ENCODE results near the gene USP17L24. TPM values are rescaled to one million over a fixed set of nuclear protein-coding genes. Genes with fewer than 3 reads are reported as not detected.
"Not testable (repeated sequence)": the region's sequence is repeated elsewhere in the genome, so short reads cannot be mapped to it uniquely, and the experiment has no call there.

Gene USP17L24, protein sequence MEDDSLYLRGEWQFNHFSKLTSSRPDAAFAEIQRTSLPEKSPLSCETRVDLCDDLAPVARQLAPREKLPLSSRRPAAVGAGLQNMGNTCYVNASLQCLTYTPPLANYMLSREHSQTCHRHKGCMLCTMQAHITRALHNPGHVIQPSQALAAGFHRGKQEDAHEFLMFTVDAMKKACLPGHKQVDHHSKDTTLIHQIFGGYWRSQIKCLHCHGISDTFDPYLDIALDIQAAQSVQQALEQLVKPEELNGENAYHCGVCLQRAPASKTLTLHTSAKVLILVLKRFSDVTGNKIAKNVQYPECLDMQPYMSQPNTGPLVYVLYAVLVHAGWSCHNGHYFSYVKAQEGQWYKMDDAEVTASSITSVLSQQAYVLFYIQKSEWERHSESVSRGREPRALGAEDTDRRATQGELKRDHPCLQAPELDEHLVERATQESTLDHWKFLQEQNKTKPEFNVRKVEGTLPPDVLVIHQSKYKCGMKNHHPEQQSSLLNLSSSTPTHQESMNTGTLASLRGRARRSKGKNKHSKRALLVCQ
- total RNA-seq = not detected

DNA sequence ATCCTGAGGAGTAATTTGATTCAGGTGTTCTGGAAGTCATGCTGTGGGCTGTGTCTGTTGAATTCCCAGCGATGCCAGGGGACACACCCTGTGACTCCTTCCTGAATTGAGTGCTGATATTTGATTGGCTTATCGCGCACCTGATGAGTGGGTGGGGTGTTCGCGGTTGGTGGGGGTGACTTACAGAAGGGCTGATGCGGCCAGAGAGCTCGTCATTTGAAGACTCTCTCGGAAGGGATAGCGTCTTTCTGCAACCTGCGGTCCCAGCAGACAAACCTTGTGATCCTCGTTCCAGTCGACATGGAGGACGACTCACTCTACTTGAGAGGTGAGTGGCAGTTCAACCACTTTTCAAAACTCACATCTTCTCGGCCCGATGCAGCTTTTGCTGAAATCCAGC is at the start of gene USP17L24:
Gene USP17L24 (plus strand): TSS at position 301 of the 400 bp plus-strand sequence. CDS start 0 bp downstream, at position 301.
- H3K9ac ChIP-seq (ENCODE audit: low read depth in 2 of 2, low read length in 2 of 2); DNase-seq; intact Hi-C loops (cut with DNase I): not testable (repeated sequence)

DNA sequence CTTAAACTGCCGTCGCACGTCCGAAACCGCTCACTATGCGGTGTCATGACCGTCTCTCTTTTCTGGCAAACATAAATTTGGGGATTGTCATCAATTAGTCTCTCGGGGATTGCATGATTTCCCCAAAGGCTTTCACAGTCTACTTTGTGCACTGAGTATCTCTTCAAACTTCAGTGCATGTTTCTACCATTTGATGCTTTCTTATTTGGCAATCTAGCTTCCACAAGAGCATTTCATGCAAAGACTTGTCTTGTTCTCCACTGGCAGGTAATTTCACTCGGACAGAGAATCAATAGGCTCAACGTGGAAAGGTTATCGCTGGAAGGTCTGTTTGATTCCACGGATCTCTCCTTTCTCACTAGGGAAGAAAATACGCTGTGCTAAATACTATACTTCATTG is 774 bp upstream of the USP17L24 start:
- H3K27ac ChIP-seq; H3K4me3 ChIP-seq; DNase-seq; H3K9me3 ChIP-seq; H3K27me3 ChIP-seq; intact Hi-C loops (cut with DNase I); H3K36me3 ChIP-seq; H3K9ac ChIP-seq (ENCODE audit: low read depth in 2 of 2, low read length in 2 of 2); H3K4me1 ChIP-seq: not testable (repeated sequence)

More for the DNA sequence above, at the start of gene USP17L24:
- H3K4me1 ChIP-seq, H3K4me3 ChIP-seq, H3K36me3 ChIP-seq, H3K9me3 ChIP-seq, H3K27me3 ChIP-seq, H3K27ac ChIP-seq: not testable (repeated sequence)

DNA sequence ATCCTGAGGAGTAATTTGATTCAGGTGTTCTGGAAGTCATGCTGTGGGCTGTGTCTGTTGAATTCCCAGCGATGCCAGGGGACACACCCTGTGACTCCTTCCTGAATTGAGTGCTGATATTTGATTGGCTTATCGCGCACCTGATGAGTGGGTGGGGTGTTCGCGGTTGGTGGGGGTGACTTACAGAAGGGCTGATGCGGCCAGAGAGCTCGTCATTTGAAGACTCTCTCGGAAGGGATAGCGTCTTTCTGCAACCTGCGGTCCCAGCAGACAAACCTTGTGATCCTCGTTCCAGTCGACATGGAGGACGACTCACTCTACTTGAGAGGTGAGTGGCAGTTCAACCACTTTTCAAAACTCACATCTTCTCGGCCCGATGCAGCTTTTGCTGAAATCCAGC is 4.6 kb downstream of the USP17L24 start, which contains the start of gene USP17L25:
Gene USP17L25 (plus strand): TSS at position 301 of the 400 bp plus-strand sequence. CDS start 0 bp downstream, at position 301.
- DNase-seq; H3K36me3 ChIP-seq; H3K9me3 ChIP-seq; H3K4me1 ChIP-seq; H3K27ac ChIP-seq; H3K4me3 ChIP-seq; H3K27me3 ChIP-seq; intact Hi-C loops (cut with DNase I); H3K9ac ChIP-seq (ENCODE audit: low read depth in 2 of 2, low read length in 2 of 2): not testable (repeated sequence)

DNA sequence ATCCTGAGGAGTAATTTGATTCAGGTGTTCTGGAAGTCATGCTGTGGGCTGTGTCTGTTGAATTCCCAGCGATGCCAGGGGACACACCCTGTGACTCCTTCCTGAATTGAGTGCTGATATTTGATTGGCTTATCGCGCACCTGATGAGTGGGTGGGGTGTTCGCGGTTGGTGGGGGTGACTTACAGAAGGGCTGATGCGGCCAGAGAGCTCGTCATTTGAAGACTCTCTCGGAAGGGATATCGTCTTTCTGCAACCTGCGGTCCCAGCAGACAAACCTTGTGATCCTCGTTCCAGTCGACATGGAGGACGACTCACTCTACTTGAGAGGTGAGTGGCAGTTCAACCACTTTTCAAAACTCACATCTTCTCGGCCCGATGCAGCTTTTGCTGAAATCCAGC is 9.4 kb downstream of the USP17L24 start, which contains the start of gene USP17L26:
Gene USP17L26 (plus strand): TSS at position 301 of the 400 bp plus-strand sequence. CDS start 0 bp downstream, at position 301.
- H3K9me3 ChIP-seq; intact Hi-C loops (cut with DNase I); H3K27ac ChIP-seq; H3K4me1 ChIP-seq; DNase-seq; H3K4me3 ChIP-seq; H3K9ac ChIP-seq (ENCODE audit: low read depth in 2 of 2, low read length in 2 of 2); H3K27me3 ChIP-seq; H3K36me3 ChIP-seq: not testable (repeated sequence)

DNA sequence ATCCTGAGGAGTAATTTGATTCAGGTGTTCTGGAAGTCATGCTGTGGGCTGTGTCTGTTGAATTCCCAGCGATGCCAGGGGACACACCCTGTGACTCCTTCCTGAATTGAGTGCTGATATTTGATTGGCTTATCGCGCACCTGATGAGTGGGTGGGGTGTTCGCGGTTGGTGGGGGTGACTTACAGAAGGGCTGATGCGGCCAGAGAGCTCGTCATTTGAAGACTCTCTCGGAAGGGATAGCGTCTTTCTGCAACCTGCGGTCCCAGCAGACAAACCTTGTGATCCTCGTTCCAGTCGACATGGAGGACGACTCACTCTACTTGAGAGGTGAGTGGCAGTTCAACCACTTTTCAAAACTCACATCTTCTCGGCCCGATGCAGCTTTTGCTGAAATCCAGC is 14.1 kb downstream of the USP17L24 start, which contains the start of gene USP17L5:
Gene USP17L5 (plus strand): TSS at position 301 of the 400 bp plus-strand sequence. CDS start 0 bp downstream, at position 301.
- H3K9me3 ChIP-seq; H3K9ac ChIP-seq (ENCODE audit: low read depth in 2 of 2, low read length in 2 of 2); intact Hi-C loops (cut with DNase I); DNase-seq; H3K4me1 ChIP-seq; H3K27ac ChIP-seq; H3K27me3 ChIP-seq; H3K4me3 ChIP-seq; H3K36me3 ChIP-seq: not testable (repeated sequence)

DNA sequence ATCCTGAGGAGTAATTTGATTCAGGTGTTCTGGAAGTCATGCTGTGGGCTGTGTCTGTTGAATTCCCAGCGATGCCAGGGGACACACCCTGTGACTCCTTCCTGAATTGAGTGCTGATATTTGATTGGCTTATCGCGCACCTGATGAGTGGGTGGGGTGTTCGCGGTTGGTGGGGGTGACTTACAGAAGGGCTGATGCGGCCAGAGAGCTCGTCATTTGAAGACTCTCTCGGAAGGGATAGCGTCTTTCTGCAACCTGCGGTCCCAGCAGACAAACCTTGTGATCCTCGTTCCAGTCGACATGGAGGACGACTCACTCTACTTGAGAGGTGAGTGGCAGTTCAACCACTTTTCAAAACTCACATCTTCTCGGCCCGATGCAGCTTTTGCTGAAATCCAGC is 18.9 kb downstream of the USP17L24 start, which contains the start of gene USP17L27:
Gene USP17L27 (plus strand): TSS at position 301 of the 400 bp plus-strand sequence. CDS start 0 bp downstream, at position 301.
- intact Hi-C loops (cut with DNase I); H3K27me3 ChIP-seq; H3K4me3 ChIP-seq; H3K4me1 ChIP-seq; DNase-seq; H3K9ac ChIP-seq (ENCODE audit: low read depth in 2 of 2, low read length in 2 of 2); H3K27ac ChIP-seq; H3K9me3 ChIP-seq; H3K36me3 ChIP-seq: not testable (repeated sequence)

DNA sequence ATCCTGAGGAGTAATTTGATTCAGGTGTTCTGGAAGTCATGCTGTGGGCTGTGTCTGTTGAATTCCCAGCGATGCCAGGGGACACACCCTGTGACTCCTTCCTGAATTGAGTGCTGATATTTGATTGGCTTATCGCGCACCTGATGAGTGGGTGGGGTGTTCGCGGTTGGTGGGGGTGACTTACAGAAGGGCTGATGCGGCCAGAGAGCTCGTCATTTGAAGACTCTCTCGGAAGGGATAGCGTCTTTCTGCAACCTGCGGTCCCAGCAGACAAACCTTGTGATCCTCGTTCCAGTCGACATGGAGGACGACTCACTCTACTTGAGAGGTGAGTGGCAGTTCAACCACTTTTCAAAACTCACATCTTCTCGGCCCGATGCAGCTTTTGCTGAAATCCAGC is 23.6 kb downstream of the USP17L24 start, which contains the start of gene USP17L28:
Gene USP17L28 (plus strand): TSS at position 301 of the 400 bp plus-strand sequence. CDS start 0 bp downstream, at position 301.
- H3K4me1 ChIP-seq; H3K27me3 ChIP-seq; DNase-seq; H3K9me3 ChIP-seq; H3K4me3 ChIP-seq; H3K36me3 ChIP-seq; H3K9ac ChIP-seq (ENCODE audit: low read depth in 2 of 2, low read length in 2 of 2); H3K27ac ChIP-seq; intact Hi-C loops (cut with DNase I): not testable (repeated sequence)

DNA sequence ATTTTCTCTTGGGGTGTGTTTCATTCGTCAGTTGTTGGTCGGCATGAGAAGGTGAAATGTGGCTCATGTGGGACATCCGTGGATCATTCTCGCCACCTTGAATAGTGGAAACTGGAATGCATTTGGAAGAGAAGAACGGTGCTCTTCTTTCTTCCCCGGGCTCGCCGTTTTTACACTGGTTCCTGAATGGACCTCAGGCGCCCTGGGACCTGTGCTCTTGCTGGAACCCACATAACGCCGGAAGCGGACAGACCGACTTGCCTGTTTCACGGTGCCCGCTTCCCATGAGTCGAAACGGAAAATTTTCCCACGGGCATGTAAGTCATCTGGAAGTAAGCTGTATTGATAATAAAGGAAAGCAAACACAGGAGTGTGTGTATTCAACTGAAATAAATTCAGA is 25.9 kb downstream of the USP17L24 start:
- H3K27me3 ChIP-seq; H3K4me1 ChIP-seq; DNase-seq; H3K27ac ChIP-seq; H3K9ac ChIP-seq (ENCODE audit: low read depth in 2 of 2, low read length in 2 of 2); H3K36me3 ChIP-seq; intact Hi-C loops (cut with DNase I); H3K4me3 ChIP-seq; H3K9me3 ChIP-seq: not testable (repeated sequence)

DNA sequence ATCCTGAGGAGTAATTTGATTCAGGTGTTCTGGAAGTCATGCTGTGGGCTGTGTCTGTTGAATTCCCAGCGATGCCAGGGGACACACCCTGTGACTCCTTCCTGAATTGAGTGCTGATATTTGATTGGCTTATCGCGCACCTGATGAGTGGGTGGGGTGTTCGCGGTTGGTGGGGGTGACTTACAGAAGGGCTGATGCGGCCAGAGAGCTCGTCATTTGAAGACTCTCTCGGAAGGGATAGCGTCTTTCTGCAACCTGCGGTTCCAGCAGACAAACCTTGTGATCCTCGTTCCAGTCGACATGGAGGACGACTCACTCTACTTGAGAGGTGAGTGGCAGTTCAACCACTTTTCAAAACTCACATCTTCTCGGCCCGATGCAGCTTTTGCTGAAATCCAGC is 28.4 kb downstream of the USP17L24 start, which contains the start of gene USP17L29:
Gene USP17L29 (plus strand): TSS at position 301 of the 400 bp plus-strand sequence. CDS start 0 bp downstream, at position 301.
- intact Hi-C loops (cut with DNase I); H3K36me3 ChIP-seq; H3K9ac ChIP-seq (ENCODE audit: low read depth in 2 of 2, low read length in 2 of 2); DNase-seq; H3K4me3 ChIP-seq; H3K27ac ChIP-seq; H3K27me3 ChIP-seq; H3K9me3 ChIP-seq; H3K4me1 ChIP-seq: not testable (repeated sequence)

DNA sequence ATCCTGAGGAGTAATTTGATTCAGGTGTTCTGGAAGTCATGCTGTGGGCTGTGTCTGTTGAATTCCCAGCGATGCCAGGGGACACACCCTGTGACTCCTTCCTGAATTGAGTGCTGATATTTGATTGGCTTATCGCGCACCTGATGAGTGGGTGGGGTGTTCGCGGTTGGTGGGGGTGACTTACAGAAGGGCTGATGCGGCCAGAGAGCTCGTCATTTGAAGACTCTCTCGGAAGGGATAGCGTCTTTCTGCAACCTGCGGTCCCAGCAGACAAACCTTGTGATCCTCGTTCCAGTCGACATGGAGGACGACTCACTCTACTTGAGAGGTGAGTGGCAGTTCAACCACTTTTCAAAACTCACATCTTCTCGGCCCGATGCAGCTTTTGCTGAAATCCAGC is 37.9 kb downstream of the USP17L24 start, which contains the start of gene USP17L30:
Gene USP17L30 (plus strand): TSS at position 301 of the 400 bp plus-strand sequence. CDS start 0 bp downstream, at position 301.
- H3K9ac ChIP-seq (ENCODE audit: low read depth in 2 of 2, low read length in 2 of 2); H3K27ac ChIP-seq; H3K27me3 ChIP-seq; H3K9me3 ChIP-seq; H3K36me3 ChIP-seq; intact Hi-C loops (cut with DNase I); H3K4me3 ChIP-seq; DNase-seq; H3K4me1 ChIP-seq: not testable (repeated sequence)

Other genes with a start within 250 kb of the USP17L24 start
- not detected for gene FAM90A26, start 154.8 kb upstream of the USP17L24 start, total RNA-seq
- not detected for gene USP17L10, start 114.5 kb upstream of the USP17L24 start, total RNA-seq
- not detected for gene USP17L11, start 109.8 kb upstream of the USP17L24 start, total RNA-seq
- not detected for gene USP17L12, start 105.0 kb upstream of the USP17L24 start, total RNA-seq
- gene USP17L13, start 100.3 kb upstream of the USP17L24 start, total RNA-seq = not detected
- gene USP17L15, start 90.8 kb upstream of the USP17L24 start, total RNA-seq = not detected
- not detected for gene USP17L17, start 81.3 kb upstream of the USP17L24 start, total RNA-seq
- not detected for gene USP17L18, start 76.5 kb upstream of the USP17L24 start, total RNA-seq
- gene USP17L19, start 71.8 kb upstream of the USP17L24 start, total RNA-seq = not detected
- gene USP17L20, start 67.0 kb upstream of the USP17L24 start, total RNA-seq = not detected
- not detected for gene USP17L21, start 62.3 kb upstream of the USP17L24 start, total RNA-seq
- gene USP17L22, start 57.5 kb upstream of the USP17L24 start, total RNA-seq = not detected
- gene USP17L25, start 4.7 kb downstream of the USP17L24 start, total RNA-seq = not detected
- gene USP17L26, start 9.5 kb downstream of the USP17L24 start, total RNA-seq = not detected
- gene USP17L5, start 14.2 kb downstream of the USP17L24 start, total RNA-seq = not detected
- not detected for gene USP17L27, start 19.0 kb downstream of the USP17L24 start, total RNA-seq
- not detected for gene USP17L28, start 23.7 kb downstream of the USP17L24 start, total RNA-seq
- not detected for gene USP17L29, start 28.5 kb downstream of the USP17L24 start, total RNA-seq
- gene USP17L30, start 38.0 kb downstream of the USP17L24 start, total RNA-seq = not detected
- not detected for gene DEFB131A, start 119.2 kb downstream of the USP17L24 start, total RNA-seq

Measured in colonic mucosa (tissue), 4 donors.